ENCODE data around the gene DYNLT2B. TPM values are rescaled to one million over a fixed set of nuclear protein-coding genes. Genes with fewer than 3 reads are reported as not detected.
"Not testable (repeated sequence)": the region's sequence is repeated elsewhere in the genome, so short reads cannot be mapped to it uniquely, and the experiment has no call there.

DYNLT2B gene
- total and polyA plus RNA-seq, 9 donors, result 8.3 to 13.6 (median 10.8) TPM

DNA sequence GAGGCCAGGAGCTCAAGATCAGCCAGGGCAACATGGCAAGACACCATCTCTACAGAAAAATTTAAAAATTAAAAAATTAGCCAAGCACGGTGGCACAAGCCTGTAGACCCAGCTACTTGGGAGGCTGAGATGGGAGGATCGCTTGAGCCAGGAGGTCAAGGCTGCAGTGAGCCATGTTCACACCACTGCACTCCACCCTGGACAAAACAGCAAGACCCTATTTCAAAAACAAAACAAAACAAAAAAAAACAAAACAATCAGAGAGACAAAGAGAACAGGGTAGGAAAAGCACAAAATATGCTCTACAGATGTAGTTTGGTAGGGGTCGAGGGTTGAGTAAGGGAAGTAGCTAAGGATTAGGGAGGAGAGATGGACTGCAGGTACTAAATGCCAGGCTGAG is 3.4 kb downstream of the DYNLT2B start:
- Histone ChIP-seq H3K4me3 (ENCODE audit: low read length) (no peak overlapping the region), H3K4me1 (ENCODE audit: control insufficient read depth, insufficient read depth, low read length) (no peaks in the 10 kb centered on the region), H3K36me3 (ENCODE audit: control insufficient read depth, insufficient read depth, low read length) (no peaks in the 10 kb centered on the region), H3K27me3 (ENCODE audit: control insufficient read depth, insufficient read depth, low read length) (no peaks in the 10 kb centered on the region), H3K9me3 (replicated peaks; ENCODE audit: control insufficient read depth, low read depth, low read length) (no peaks in the 10 kb centered on the region), H3K27ac (ENCODE audit: low read length) (no peak overlapping the region)
- WGBS (ENCODE audit: insufficient coverage), result 91% methylated on average over 1 of the region's 3 CpGs
- no peak for DNase-seq

- H3K27ac ChIP-seq (ENCODE audit: low read length); H3K27me3 ChIP-seq (ENCODE audit: control insufficient read depth, insufficient read depth, low read length); H3K36me3 ChIP-seq (ENCODE audit: control insufficient read depth, insufficient read depth, low read length); H3K4me3 ChIP-seq (ENCODE audit: low read length); DNase-seq; H3K4me1 ChIP-seq (ENCODE audit: control insufficient read depth, insufficient read depth, low read length); H3K9me3 ChIP-seq (replicated peaks; ENCODE audit: control insufficient read depth, low read depth, low read length): not testable (repeated sequence)
- 80% methylated on average over 1 of the region's 7 CpGs for WGBS (ENCODE audit: insufficient coverage)
Observed at GRCh38 chr3:196314086-196314485, 4.0 kb downstream of the DYNLT2B start.

DNA sequence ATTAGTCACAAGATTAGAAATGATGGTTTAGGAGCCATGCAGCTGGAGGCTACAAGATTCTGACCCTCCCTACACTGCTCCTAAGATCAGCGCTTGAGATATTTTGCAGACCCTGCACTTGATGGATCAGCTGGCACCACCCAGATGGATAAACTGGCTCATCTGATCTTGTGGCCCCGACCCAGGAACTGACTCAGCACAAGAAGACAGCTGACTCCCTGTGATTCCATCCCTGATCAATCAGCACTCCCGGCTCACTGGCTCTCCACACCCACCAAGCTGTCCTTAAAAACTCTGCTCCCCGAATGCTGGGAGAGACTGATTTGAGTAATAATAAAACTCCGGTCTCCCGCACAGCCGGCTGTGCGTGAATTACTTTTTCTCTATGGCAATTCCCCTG is 15.1 kb downstream of the DYNLT2B start:
- WGBS (ENCODE audit: insufficient coverage), result 87% methylated on average over 3 of the region's 8 CpGs
- peaks cover 31% of the 10 kb centered on the region for H3K36me3 ChIP-seq (ENCODE audit: control insufficient read depth, insufficient read depth, low read length)
- H3K9me3 ChIP-seq (replicated peaks; ENCODE audit: control insufficient read depth, low read depth, low read length), result not testable (repeated sequence)

DNA sequence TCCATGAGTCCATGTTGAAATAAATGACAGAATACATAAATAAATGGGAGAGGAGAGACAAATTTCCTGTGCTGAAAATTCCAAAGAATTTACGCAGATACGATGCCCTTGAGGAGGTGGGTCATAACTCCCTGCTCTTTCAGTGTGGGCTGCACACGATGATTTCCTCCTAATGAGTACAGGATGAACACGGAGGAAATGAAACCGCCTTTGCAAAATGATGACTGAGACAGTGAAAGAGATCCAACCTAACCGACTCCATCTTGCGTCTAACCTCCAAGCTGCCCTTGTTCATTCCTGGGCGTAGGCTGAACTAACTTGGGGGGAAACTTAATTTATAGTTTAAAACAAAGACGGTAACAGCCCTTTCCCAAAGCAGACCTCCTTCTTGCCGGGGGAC is 15.5 kb downstream of the DYNLT2B start:
- not testable (repeated sequence) for DNase-seq; H3K27ac ChIP-seq (ENCODE audit: low read length); H3K4me1 ChIP-seq (ENCODE audit: control insufficient read depth, insufficient read depth, low read length); H3K4me3 ChIP-seq (ENCODE audit: low read length); H3K27me3 ChIP-seq (ENCODE audit: control insufficient read depth, insufficient read depth, low read length); H3K9me3 ChIP-seq (replicated peaks; ENCODE audit: control insufficient read depth, low read depth, low read length)
- peaks cover 34% of the 10 kb centered on the region for H3K36me3 ChIP-seq (ENCODE audit: control insufficient read depth, insufficient read depth, low read length)
- WGBS (ENCODE audit: insufficient coverage), result 50% methylated on average over 1 of the region's 10 CpGs

More for the DNA sequence above, 15.1 kb downstream of the DYNLT2B start:
- not testable (repeated sequence) for DNase-seq; H3K27ac ChIP-seq (ENCODE audit: low read length); H3K4me3 ChIP-seq (ENCODE audit: low read length); H3K27me3 ChIP-seq (ENCODE audit: control insufficient read depth, insufficient read depth, low read length); H3K4me1 ChIP-seq (ENCODE audit: control insufficient read depth, insufficient read depth, low read length)

- peak; percentile 30 for DNase-seq
- Histone ChIP-seq H3K4me1 (ENCODE audit: control insufficient read depth, insufficient read depth, low read length) (no peaks in the 10 kb centered on the region), H3K27me3 (ENCODE audit: control insufficient read depth, insufficient read depth, low read length) (no peaks in the 10 kb centered on the region), H3K9me3 (replicated peaks; ENCODE audit: control insufficient read depth, low read depth, low read length) (no peaks in the 10 kb centered on the region), H3K4me3 (ENCODE audit: low read length) (no peak overlapping the region), H3K36me3 (ENCODE audit: control insufficient read depth, insufficient read depth, low read length) (peaks cover 27% of the 10 kb centered on the region), H3K27ac (ENCODE audit: low read length) (no peak overlapping the region)
- 100% methylated on average over 2 of the region's 2 CpGs for WGBS (ENCODE audit: insufficient coverage)
Observed at GRCh38 chr3:196298521-196298920, 19.5 kb downstream of the DYNLT2B start.

DNA sequence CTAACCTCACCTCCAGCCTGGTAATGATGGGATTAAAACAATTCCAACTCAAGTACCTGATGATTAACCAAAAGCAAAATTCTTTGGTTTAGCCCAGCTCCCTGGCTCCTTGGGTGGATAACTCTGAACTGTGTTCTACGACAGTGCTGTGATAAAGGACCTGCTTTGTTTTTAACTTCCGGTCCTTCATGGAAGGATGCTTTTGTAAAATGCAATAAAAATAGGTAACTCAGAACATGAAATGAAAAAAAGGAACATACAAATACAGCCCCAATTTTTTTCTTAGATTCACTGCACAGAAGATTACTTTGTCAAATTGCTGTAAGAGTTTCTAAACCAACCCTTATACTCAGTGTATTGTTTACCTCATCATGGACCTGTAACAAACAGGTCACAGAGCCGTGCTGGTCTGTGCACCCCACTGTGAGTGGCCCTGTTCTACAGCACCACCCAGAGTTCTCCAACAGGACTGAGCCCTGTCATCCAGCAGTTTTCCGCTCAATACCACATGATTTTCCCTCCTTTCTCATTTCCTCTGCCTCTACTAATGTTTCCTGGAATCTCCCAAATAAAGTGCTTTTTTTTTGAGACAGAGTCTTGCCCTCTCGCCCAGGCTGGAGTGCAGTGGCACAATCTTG is 25.6 kb downstream of the DYNLT2B start:
- DNase-seq, result no peak
- H3K27me3 ChIP-seq (ENCODE audit: control insufficient read depth, insufficient read depth, low read length), result no peaks in the 10 kb centered on the region
- H3K9me3 ChIP-seq (replicated peaks; ENCODE audit: control insufficient read depth, low read depth, low read length), result no peaks in the 10 kb centered on the region
- peaks cover 4% of the 10 kb centered on the region for H3K4me1 ChIP-seq (ENCODE audit: control insufficient read depth, insufficient read depth, low read length)
- peaks cover 4% of the 10 kb centered on the region for H3K36me3 ChIP-seq (ENCODE audit: control insufficient read depth, insufficient read depth, low read length)
- 80% methylated on average over 2 of the region's 5 CpGs for WGBS (ENCODE audit: insufficient coverage)
- no peak overlapping the region for H3K27ac ChIP-seq (ENCODE audit: low read length)
- no peak overlapping the region for H3K4me3 ChIP-seq (ENCODE audit: low read length)

GRCh38 chr3:196288141-196288460 is 29.9 kb downstream of the DYNLT2B start:
- peak; percentile 80 for DNase-seq
- H3K36me3 ChIP-seq (ENCODE audit: control insufficient read depth, insufficient read depth, low read length), result no peaks in the 10 kb centered on the region
- 0% methylated on average over 9 of the region's 17 CpGs for WGBS (ENCODE audit: insufficient coverage)
- H3K9me3 ChIP-seq (replicated peaks; ENCODE audit: control insufficient read depth, low read depth, low read length), result no peaks in the 10 kb centered on the region
- H3K4me3 ChIP-seq (ENCODE audit: low read length), result peak overlapping the region; percentile 95
- no peaks in the 10 kb centered on the region for H3K27me3 ChIP-seq (ENCODE audit: control insufficient read depth, insufficient read depth, low read length)
- peak overlapping the region; percentile 98 for H3K27ac ChIP-seq (ENCODE audit: low read length)
- H3K4me1 ChIP-seq (ENCODE audit: control insufficient read depth, insufficient read depth, low read length), result peaks cover 8% of the 10 kb centered on the region

GRCh38 chr3:196287440-196288140 is 30.4 kb downstream of the DYNLT2B start, which contains the start of gene PCYT1A:
Gene PCYT1A, minus strand, starts transcription at chr3:196287726. Its CDS starts 17,195 bp downstream, at chr3:196270531.
- under 1% methylated on average over 51 of the region's 55 CpGs for WGBS (ENCODE audit: insufficient coverage)
- peak; percentile 98 for DNase-seq
- Histone ChIP-seq H3K4me3 (ENCODE audit: low read length) (peak within 1 kb of the TSS; percentile 95), H3K36me3 (ENCODE audit: control insufficient read depth, insufficient read depth, low read length) (no peaks in the 10 kb centered on the region), H3K9me3 (replicated peaks; ENCODE audit: control insufficient read depth, low read depth, low read length) (no peaks in the 10 kb centered on the region), H3K27me3 (ENCODE audit: control insufficient read depth, insufficient read depth, low read length) (no peaks in the 10 kb centered on the region), H3K27ac (ENCODE audit: low read length) (peak within 1 kb of the TSS; percentile 98), H3K4me1 (ENCODE audit: control insufficient read depth, insufficient read depth, low read length) (peaks cover 8% of the 10 kb centered on the region)

DNA sequence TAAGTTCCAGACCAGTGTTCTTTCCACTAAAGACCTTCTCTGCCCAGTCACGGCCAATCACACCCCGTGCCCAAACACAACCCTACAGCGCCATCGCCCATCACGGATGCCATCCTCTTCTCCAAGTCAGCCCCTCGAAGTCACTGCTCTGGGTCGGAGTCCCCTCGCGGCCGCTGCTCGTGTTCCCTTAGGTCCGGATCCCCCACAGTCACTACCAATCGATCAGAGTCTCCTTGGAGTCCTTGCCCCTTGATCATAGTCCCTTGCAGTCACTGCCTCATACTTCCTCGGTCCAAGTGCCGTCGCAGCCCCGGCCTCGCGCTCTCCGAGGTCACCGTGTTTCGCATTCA is 31.0 kb downstream of the DYNLT2B start:
- 0% methylated on average over 22 of the region's 22 CpGs for WGBS (ENCODE audit: insufficient coverage)
- H3K4me3 ChIP-seq (ENCODE audit: low read length), result peak overlapping the region; percentile 95
- H3K27ac ChIP-seq (ENCODE audit: low read length), result peak overlapping the region; percentile 98
- no peaks in the 10 kb centered on the region for H3K27me3 ChIP-seq (ENCODE audit: control insufficient read depth, insufficient read depth, low read length)
- no peaks in the 10 kb centered on the region for H3K9me3 ChIP-seq (replicated peaks; ENCODE audit: control insufficient read depth, low read depth, low read length)
- peaks cover 8% of the 10 kb centered on the region for H3K4me1 ChIP-seq (ENCODE audit: control insufficient read depth, insufficient read depth, low read length)
- no peak for DNase-seq
- H3K36me3 ChIP-seq (ENCODE audit: control insufficient read depth, insufficient read depth, low read length), result no peaks in the 10 kb centered on the region

DNA sequence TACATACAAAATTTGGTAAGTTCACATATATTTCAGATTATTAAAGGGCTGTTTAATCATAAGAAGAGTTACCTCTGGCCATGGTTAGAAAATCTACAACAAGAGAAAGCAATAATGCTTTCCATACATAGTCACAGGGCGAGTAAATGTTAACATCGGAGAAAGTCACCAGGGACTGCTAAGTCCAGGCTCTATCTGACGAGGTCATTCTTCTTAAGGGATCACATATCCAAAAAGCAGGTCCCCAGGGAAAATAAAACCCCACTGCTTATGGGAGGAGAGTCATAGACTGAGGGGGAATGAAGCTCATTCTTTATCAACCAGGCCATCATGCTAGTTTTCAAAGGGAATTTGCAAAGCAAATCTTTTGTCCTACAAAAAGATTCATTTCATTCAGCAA is 33.6 kb downstream of the DYNLT2B start:
- H3K4me1 ChIP-seq (ENCODE audit: control insufficient read depth, insufficient read depth, low read length), result peaks cover 12% of the 10 kb centered on the region
- H3K4me3 ChIP-seq (ENCODE audit: low read length), result no peak overlapping the region
- no peaks in the 10 kb centered on the region for H3K9me3 ChIP-seq (replicated peaks; ENCODE audit: control insufficient read depth, low read depth, low read length)
- H3K27me3 ChIP-seq (ENCODE audit: control insufficient read depth, insufficient read depth, low read length), result no peaks in the 10 kb centered on the region
- H3K36me3 ChIP-seq (ENCODE audit: control insufficient read depth, insufficient read depth, low read length), result no peaks in the 10 kb centered on the region
- DNase-seq, result no peak
- WGBS (ENCODE audit: insufficient coverage), result no CpG with 5 or more reads among the region's 3 CpGs
- H3K27ac ChIP-seq (ENCODE audit: low read length), result no peak overlapping the region

Data from muscle of leg (tissue), 11 donors.